ENCODE data around the gene CFAP251. TPM values are rescaled to one million over a fixed set of nuclear protein-coding genes. Genes with fewer than 3 reads are reported as not detected.
A peak's percentile ranks its signal among the peaks of the same experiment; 100 is the strongest.
"Not testable (repeated sequence)": the region's sequence is repeated elsewhere in the genome, so short reads cannot be mapped to it uniquely, and the experiment has no call there.

CFAP251 gene
- total and polyA plus RNA-seq, 8 donors: 0.29 to 2.8 (median 1.2) TPM; not detected in 2

DNA sequence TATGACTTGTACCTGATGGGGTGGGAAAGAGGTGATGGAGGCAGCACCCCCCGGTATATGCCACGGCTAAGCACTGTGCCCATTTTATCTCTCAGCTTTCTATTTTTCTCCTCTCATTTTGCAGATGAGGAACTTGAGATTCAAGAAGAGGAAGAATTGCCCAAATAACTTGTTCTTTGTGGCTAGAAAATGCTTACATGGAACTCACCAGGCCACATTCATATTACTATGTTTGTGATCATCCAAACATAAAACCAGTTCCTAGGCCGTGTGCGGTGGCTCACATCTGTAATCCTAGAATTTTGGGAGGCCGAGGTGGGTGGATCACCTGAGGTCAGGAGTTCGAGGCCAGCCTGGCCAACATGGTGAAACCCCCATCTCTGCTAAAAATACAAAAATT, 44.3 kb upstream of the CFAP251 start:
- Histone ChIP-seq H3K36me3 (no peaks in the 10 kb centered on the region), H3K27me3 (no peaks in the 10 kb centered on the region), H3K27ac (peak overlapping the region in 2 of 5 donors; percentile 53 to 78), H3K4me1 (peaks cover 0 to 14% (median 9%) of the 10 kb centered on the region in 4 donors), H3K9me3 (no peaks in the 10 kb centered on the region), H3K4me3 (no peak overlapping the region)
- intact Hi-C loops (cut with DNase I; ENCODE audit: low total_unique reads): no loop called here
- TF ChIP-seq CTCF (IDR thresholded peaks at IDR 0.05): no peak
- no peak for TF ChIP-seq EP300 (IDR thresholded peaks at IDR 0.05)
- no peak for TF ChIP-seq POLR2A (IDR thresholded peaks at IDR 0.05)
- TF ChIP-seq POLR2AphosphoS5 (IDR thresholded peaks at IDR 0.05): no peak
- WGBS, 5 donors: 81 to 95% (median 92%) methylated on average over 6 of the region's 6 CpGs
- DNase-seq: no peak

DNA sequence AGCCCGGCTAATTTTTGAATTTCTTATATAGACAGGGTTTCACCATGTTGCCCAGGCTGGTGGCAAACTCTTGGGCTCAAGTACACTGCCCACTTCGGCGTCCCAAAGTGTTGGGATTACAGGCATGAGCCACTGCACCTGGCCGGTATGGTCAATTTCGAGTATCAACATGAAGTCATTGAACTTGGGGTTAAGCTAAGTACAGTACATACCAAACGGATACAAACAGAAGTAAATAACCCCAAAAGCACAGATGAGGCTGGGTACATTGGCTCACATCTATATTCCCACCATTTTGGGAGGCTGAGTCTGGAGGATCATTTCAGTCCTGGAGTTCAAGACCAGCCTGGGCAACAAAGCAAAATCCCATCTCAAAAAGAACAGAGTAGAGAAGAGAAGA, 42.8 kb upstream of the CFAP251 start:
- no peak overlapping the region for H3K4me3 ChIP-seq
- 86 to 95% (median 90%) methylated on average over 6 of the region's 6 CpGs for WGBS, 5 donors
- H3K4me1 ChIP-seq: peaks cover 0 to 14% (median 9%) of the 10 kb centered on the region in 4 donors
- intact Hi-C loops (cut with DNase I; ENCODE audit: low total_unique reads): no loop called here
- H3K27me3 ChIP-seq: no peaks in the 10 kb centered on the region
- DNase-seq: no peak
- H3K9me3 ChIP-seq: no peaks in the 10 kb centered on the region
- no peaks in the 10 kb centered on the region for H3K36me3 ChIP-seq
- no peak overlapping the region for H3K27ac ChIP-seq
- TF ChIP-seq POLR2A (IDR thresholded peaks at IDR 0.05) (no peak), POLR2AphosphoS5 (IDR thresholded peaks at IDR 0.05) (no peak), EP300 (IDR thresholded peaks at IDR 0.05) (no peak)

- intact Hi-C loops (cut with DNase I; ENCODE audit: low total_unique reads); H3K27ac ChIP-seq; H3K27me3 ChIP-seq; DNase-seq; H3K36me3 ChIP-seq; H3K9me3 ChIP-seq; H3K4me3 ChIP-seq: not testable (repeated sequence)
- H3K4me1 ChIP-seq: peaks cover 0 to 14% (median 9%) of the 10 kb centered on the region in 4 donors
- WGBS, 5 donors: 89 to 95% (median 94%) methylated on average over 8 of the region's 8 CpGs
Measured at GRCh38 chr12:121876080-121876447, 42.3 kb upstream of the CFAP251 start.

DNA sequence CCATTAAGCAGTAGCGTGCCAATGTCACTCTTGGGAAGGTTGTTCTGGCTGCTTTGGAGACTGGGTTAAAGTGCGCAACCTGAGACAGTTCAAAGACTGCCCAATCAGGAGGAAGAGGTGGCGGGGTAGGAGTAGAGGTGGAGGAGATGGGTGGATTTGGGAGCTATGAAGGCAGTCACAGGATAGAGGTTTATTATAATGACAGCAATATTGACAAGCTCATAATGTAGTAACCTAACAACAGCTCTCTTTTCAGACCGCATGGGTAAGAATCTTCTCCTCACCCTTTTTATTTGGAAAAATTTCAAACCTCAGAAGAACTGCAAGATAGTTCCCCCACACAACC, 35.1 kb upstream of the CFAP251 start:
- TF ChIP-seq POLR2AphosphoS5 (IDR thresholded peaks at IDR 0.05) (no peak), POLR2A (IDR thresholded peaks at IDR 0.05) (no peak), CTCF (IDR thresholded peaks at IDR 0.05) (no peak), EP300 (IDR thresholded peaks at IDR 0.05) (no peak)
- DNase-seq: peak in 1 of 2 donors; percentile 26
- Histone ChIP-seq H3K4me1 (peaks cover 0 to 7% (median 5%) of the 10 kb centered on the region in 4 donors), H3K27me3 (no peaks in the 10 kb centered on the region), H3K27ac (no peak overlapping the region), H3K36me3 (no peaks in the 10 kb centered on the region), H3K4me3 (no peak overlapping the region), H3K9me3 (no peaks in the 10 kb centered on the region)
- intact Hi-C loops (cut with DNase I; ENCODE audit: low total_unique reads): no loop called here
- whole genome bisulfite sequencing, 5 donors: 32 to 51% (median 40%) methylated on average over 4 of the region's 4 CpGs

- H3K4me1 ChIP-seq: peaks cover 8 to 19% (median 17%) of the 10 kb centered on the region in 4 donors
- H3K9me3 ChIP-seq; intact Hi-C loops (cut with DNase I; ENCODE audit: low total_unique reads); DNase-seq; H3K36me3 ChIP-seq; H3K4me3 ChIP-seq; H3K27ac ChIP-seq; H3K27me3 ChIP-seq: not testable (repeated sequence)
- WGBS, 5 donors: 83 to 86% (median 85%) methylated on average over 11 of the region's 11 CpGs
Measured at GRCh38 chr12:121885129-121885528, 33.3 kb upstream of the CFAP251 start.

DNA sequence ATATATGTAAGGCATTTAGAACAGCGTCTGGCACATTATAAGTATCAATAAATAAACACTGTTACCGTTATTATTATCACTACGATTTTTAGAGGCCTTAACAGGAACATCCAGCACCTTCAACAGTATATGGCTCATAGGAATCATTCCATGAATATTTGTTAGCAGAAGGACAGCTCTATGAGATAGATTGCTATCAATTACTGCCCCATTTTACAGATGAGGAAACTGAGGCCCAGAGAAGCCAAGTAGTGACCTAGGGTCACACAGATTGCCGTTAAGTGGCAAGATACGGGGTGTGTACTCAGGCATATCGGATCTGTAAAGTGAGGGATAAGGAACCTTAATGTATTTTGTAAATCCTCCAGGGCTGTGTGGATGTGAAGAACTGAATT, 30.3 kb upstream of the CFAP251 start:
- Histone ChIP-seq H3K4me3 (peak overlapping the region; percentile 63 to 82 (median 73)), H3K27me3 (no peaks in the 10 kb centered on the region), H3K27ac (peak overlapping the region; percentile 94 to 98 (median 97)), H3K4me1 (peaks cover 18 to 45% (median 42%) of the 10 kb centered on the region in 4 donors), H3K36me3 (peaks cover 0 to 20% (median 18%) of the 10 kb centered on the region in 4 donors), H3K9me3 (no peaks in the 10 kb centered on the region)
- intact Hi-C loops (cut with DNase I; ENCODE audit: low total_unique reads): no loop called here
- TF ChIP-seq POLR2AphosphoS5 (IDR thresholded peaks at IDR 0.05) (no peak), POLR2A (IDR thresholded peaks at IDR 0.05) (no peak), EP300 (IDR thresholded peaks at IDR 0.05) (no peak), CTCF (IDR thresholded peaks at IDR 0.05) (peak in 1 of 7 experiments; percentile 48)
- no peak for DNase-seq
- WGBS, 5 donors: 50 to 54% (median 50%) methylated on average over 6 of the region's 6 CpGs

Measured in stomach (tissue), 9 donors.